NCI-H1694 treated with DMSO at 0.1 percent for 48 hours (cell line): ENCODE data around the gene PCDHB11.
"Not testable (repeated sequence)": the region's sequence is repeated elsewhere in the genome, so short reads cannot be mapped to it uniquely, and the experiment has no call there.

ENCODE experiments used
- DNase-seq: peaks from one replicate; lab custom pipeline; 2025; lab: John Stamatoyannopoulos, UW

The PCDHB11 gene

GRCh38 chr5:141241496-141241895 lies 42.1 kb downstream of the PCDHB11 start:
- DNase-seq, result no peak

DNA sequence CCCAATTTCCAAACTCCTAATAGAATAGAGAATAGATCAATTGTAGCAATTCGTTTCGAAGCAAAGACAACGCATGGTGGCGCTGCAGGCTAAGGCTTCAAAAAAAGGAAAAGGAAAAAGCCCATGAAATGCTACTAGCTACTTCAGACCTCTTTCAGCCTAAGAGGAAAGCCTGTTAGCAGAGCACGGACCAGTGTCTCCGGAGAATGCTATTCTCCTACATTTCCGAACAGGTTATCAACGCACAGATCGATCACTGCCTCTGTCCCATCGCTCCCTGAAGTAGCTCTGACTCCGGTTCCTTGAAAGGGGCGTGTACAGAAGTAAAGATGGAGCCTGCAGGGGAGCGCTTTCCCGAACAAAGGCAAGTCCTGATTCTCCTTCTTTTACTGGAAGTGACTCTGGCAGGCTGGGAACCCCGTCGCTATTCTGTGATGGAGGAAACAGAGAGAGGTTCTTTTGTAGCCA lies 45.9 kb downstream of the PCDHB11 start, which contains the start of gene PCDHB15:
PCDHB15 (plus strand) TSS at position 146 of the 468 bp plus-strand sequence; CDS start at position 330, 184 bp downstream.
- no peak for DNase-seq

DNA sequence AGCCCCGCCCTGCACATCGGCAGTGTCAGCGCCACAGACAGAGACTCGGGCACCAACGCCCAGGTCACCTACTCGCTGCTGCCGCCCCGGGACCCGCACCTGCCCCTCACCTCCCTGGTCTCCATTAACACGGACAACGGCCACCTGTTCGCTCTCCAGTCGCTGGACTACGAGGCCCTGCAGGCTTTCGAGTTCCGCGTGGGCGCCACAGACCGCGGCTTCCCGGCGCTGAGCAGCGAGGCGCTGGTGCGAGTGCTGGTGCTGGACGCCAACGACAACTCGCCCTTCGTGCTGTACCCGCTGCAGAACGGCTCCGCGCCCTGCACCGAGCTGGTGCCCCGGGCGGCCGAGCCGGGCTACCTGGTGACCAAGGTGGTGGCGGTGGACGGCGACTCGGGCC lies 47.5 kb downstream of the PCDHB11 start:
- DNase-seq, result not testable (repeated sequence)

DNA sequence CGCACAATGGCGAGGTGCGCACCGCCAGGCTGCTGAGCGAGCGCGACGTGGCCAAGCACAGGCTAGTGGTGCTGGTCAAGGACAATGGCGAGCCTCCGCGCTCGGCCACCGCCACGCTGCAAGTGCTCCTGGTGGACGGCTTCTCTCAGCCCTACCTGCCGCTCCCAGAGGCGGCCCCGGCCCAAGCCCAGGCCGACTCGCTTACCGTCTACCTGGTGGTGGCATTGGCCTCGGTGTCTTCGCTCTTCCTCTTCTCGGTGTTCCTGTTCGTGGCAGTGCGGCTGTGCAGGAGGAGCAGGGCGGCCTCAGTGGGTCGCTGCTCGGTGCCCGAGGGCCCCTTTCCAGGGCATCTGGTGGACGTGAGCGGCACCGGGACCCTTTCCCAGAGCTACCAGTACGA lies 48.0 kb downstream of the PCDHB11 start:
- not testable (repeated sequence) for DNase-seq

- DNase-seq, result no peak
Observed at GRCh38 chr5:141250576-141250975, 51.1 kb downstream of the PCDHB11 start.
